ENCODE data around the gene LRBA. TPM values are rescaled to one million over a fixed set of nuclear protein-coding genes. Genes with fewer than 3 reads are reported as not detected.

The LRBA gene
- total RNA-seq, 1 experiment from 2014 or later = 77.4 TPM

DNA sequence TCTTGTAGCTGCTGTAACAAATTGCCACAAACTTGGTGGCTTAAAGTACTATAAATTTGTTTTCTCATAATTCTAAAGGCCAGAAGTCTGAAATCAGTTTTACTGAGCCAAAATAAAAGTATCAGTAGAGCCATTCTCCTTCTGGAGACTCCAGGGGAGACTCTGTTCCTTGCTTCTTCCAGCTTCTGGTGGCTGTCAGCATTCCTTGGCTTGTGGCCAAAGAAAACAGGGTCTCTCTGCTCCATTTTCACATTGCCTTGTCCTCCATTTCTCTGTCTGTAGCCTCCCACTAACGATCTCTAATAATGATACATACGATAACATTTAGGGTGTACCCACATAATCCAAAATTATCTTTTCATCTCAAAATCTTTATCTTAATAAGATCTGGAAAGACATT, 232.8 kb downstream of the LRBA start:
- TF ChIP-seq, protein P1, sequence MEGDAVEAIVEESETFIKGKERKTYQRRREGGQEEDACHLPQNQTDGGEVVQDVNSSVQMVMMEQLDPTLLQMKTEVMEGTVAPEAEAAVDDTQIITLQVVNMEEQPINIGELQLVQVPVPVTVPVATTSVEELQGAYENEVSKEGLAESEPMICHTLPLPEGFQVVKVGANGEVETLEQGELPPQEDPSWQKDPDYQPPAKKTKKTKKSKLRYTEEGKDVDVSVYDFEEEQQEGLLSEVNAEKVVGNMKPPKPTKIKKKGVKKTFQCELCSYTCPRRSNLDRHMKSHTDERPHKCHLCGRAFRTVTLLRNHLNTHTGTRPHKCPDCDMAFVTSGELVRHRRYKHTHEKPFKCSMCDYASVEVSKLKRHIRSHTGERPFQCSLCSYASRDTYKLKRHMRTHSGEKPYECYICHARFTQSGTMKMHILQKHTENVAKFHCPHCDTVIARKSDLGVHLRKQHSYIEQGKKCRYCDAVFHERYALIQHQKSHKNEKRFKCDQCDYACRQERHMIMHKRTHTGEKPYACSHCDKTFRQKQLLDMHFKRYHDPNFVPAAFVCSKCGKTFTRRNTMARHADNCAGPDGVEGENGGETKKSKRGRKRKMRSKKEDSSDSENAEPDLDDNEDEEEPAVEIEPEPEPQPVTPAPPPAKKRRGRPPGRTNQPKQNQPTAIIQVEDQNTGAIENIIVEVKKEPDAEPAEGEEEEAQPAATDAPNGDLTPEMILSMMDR (conservative IDR thresholded peaks at IDR 0.05) = no peak
- no peak for TF ChIP-seq EZH2 (IDR thresholded peaks at IDR 0.05; ENCODE audit: low read depth)
- no peaks in the 10 kb centered on the region for H3K36me3 ChIP-seq (ENCODE audit: low read depth)
- CTCF ChIA-PET = no interaction called here
- H3F3A ChIP-seq (ENCODE audit: insufficient read depth, low read depth) = no peaks in the 10 kb centered on the region
- no peaks in the 10 kb centered on the region for H3K9me2 ChIP-seq (ENCODE audit: insufficient read depth)
- no peak overlapping the region for H3K4me3 ChIP-seq
- H3K9me3 ChIP-seq (ENCODE audit: insufficient read depth, low read depth) = no peaks in the 10 kb centered on the region
- H3K4me2 ChIP-seq = no peak overlapping the region
- no peaks in the 10 kb centered on the region for H3K4me1 ChIP-seq (replicated peaks; ENCODE audit: insufficient read depth)
- intact Hi-C loops (cut with micrococcal nuclease; ENCODE audit: unreplicated experiment) = no loop called here
- no peak overlapping the region for H2AFZ ChIP-seq
- H3K27me3 ChIP-seq (ENCODE audit: insufficient read depth, low read depth) = no peaks in the 10 kb centered on the region
- no peak overlapping the region for H3K27ac ChIP-seq
- no peaks in the 10 kb centered on the region for H3K79me2 ChIP-seq (ENCODE audit: low read depth)
- BruUV-seq (replicated peaks) = no TSS peak
- DNase-seq = no peak
- POLR2A ChIA-PET (ENCODE audit: unreplicated experiment) = no interaction called here
- no peaks in the 10 kb centered on the region for H4K20me1 ChIP-seq (ENCODE audit: insufficient read depth)

- Histone ChIP-seq H3K4me2 (no peak overlapping the region), H3K27me3 (ENCODE audit: insufficient read depth, low read depth) (no peaks in the 10 kb centered on the region), H3K4me3 (no peak overlapping the region), H3K79me2 (ENCODE audit: low read depth) (no peaks in the 10 kb centered on the region), H3K9me2 (ENCODE audit: insufficient read depth) (no peaks in the 10 kb centered on the region), H3K4me1 (replicated peaks; ENCODE audit: insufficient read depth) (no peaks in the 10 kb centered on the region), H3K9me3 (ENCODE audit: insufficient read depth, low read depth) (no peaks in the 10 kb centered on the region), H3K27ac (no peak overlapping the region), H3F3A (ENCODE audit: insufficient read depth, low read depth) (no peaks in the 10 kb centered on the region), H3K36me3 (ENCODE audit: low read depth) (no peaks in the 10 kb centered on the region), H2AFZ (no peak overlapping the region), H4K20me1 (ENCODE audit: insufficient read depth) (no peaks in the 10 kb centered on the region)
- DNase-seq = no peak
- BruUV-seq (replicated peaks) = no TSS peak
- intact Hi-C loops (cut with micrococcal nuclease; ENCODE audit: unreplicated experiment) = no loop called here
- TF ChIP-seq, protein P1 (conservative IDR thresholded peaks at IDR 0.05) = no peak
- TF ChIP-seq EZH2 (IDR thresholded peaks at IDR 0.05; ENCODE audit: low read depth) = no peak
- ChIA-PET CTCF (no interaction called here), POLR2A (ENCODE audit: unreplicated experiment) (no interaction called here)
Measured at GRCh38 chr4:150781191-150781590, 233.9 kb downstream of the LRBA start.

GRCh38 chr4:150779707-150780106, 235.4 kb downstream of the LRBA start:
- TF ChIP-seq EZH2 (IDR thresholded peaks at IDR 0.05; ENCODE audit: low read depth) = no peak
- TF ChIP-seq, protein P1 (conservative IDR thresholded peaks at IDR 0.05) = no peak
- DNase-seq = no peak
- Histone ChIP-seq H2AFZ (no peak overlapping the region), H3K27ac (no peak overlapping the region), H3K9me2 (ENCODE audit: insufficient read depth) (no peaks in the 10 kb centered on the region), H3F3A (ENCODE audit: insufficient read depth, low read depth) (no peaks in the 10 kb centered on the region), H4K20me1 (ENCODE audit: insufficient read depth) (no peaks in the 10 kb centered on the region), H3K4me2 (no peak overlapping the region), H3K36me3 (ENCODE audit: low read depth) (no peaks in the 10 kb centered on the region), H3K4me1 (replicated peaks; ENCODE audit: insufficient read depth) (no peaks in the 10 kb centered on the region), H3K4me3 (no peak overlapping the region), H3K9me3 (ENCODE audit: insufficient read depth, low read depth) (no peaks in the 10 kb centered on the region), H3K27me3 (ENCODE audit: insufficient read depth, low read depth) (no peaks in the 10 kb centered on the region), H3K79me2 (ENCODE audit: low read depth) (no peaks in the 10 kb centered on the region)
- CTCF ChIA-PET = interaction anchor here (0.6 kb wide), 1 partner anchor 1007 kb away, joined by 5 read pairs; no protein-coding TSS in a partner anchor
- no TSS peak for BruUV-seq (replicated peaks)
- POLR2A ChIA-PET (ENCODE audit: unreplicated experiment) = interaction anchor here (0.6 kb wide), 1 partner anchor 30 kb away, joined by 5 read pairs; no protein-coding TSS in a partner anchor
- intact Hi-C loops (cut with micrococcal nuclease; ENCODE audit: unreplicated experiment) = no loop called here

Data from PC-9 (cell line).